ENCODE measurements around the gene ALG12. TPM values are rescaled to one million over a fixed set of nuclear protein-coding genes. Genes with fewer than 3 reads are reported as not detected.

Gene ALG12
- polyA plus RNA-seq, 1 donor from 2014 or later = 14.3 TPM

- no peaks in the 10 kb centered on the region for H3F3A ChIP-seq (ENCODE audit: insufficient read depth, low read length, poor library complexity, severe bottlenecking)
- H3K27ac ChIP-seq (ENCODE audit: low read length) = no peak overlapping the region
- H4K20me1 ChIP-seq (ENCODE audit: insufficient read depth) = no peaks in the 10 kb centered on the region
- no peak overlapping the region for H3K4me2 ChIP-seq (ENCODE audit: low read length)
- no peak overlapping the region for H3K9ac ChIP-seq (ENCODE audit: low read length)
- no peaks in the 10 kb centered on the region for H3K27me3 ChIP-seq (ENCODE audit: insufficient read depth, low read depth, low read length)
- no peak overlapping the region for H2AFZ ChIP-seq (ENCODE audit: low read depth, low read length)
- no peak for TF ChIP-seq REST (IDR thresholded peaks at IDR 0.05; ENCODE audit: borderline replicate concordance)
- no peak for TF ChIP-seq CTCF (IDR thresholded peaks at IDR 0.05; ENCODE audit: poor library complexity, severe bottlenecking)
- no peak for TF ChIP-seq TAF1 (IDR thresholded peaks at IDR 0.05; ENCODE audit: low read depth)
- no peak for TF ChIP-seq EZH2 (IDR thresholded peaks at IDR 0.05; ENCODE audit: borderline replicate concordance, insufficient read depth, low read length, poor library complexity, severe bottlenecking)
- TF ChIP-seq EP300 (conservative IDR thresholded peaks at IDR 0.05; ENCODE audit: poor library complexity, severe bottlenecking) = no peak
- no peak for TF ChIP-seq SMC3 (conservative IDR thresholded peaks at IDR 0.05; ENCODE audit: poor library complexity)
- TF ChIP-seq POLR2AphosphoS5 (IDR thresholded peaks at IDR 0.05) = no peak
- no peaks in the 10 kb centered on the region for H3K79me2 ChIP-seq (replicated peaks; ENCODE audit: insufficient read depth, low read length)
- H3K4me3 ChIP-seq (ENCODE audit: low read length) = no peak overlapping the region
- H3K9me2 ChIP-seq (ENCODE audit: insufficient read depth, low read length) = no peaks in the 10 kb centered on the region
- no peaks in the 10 kb centered on the region for H3K9me3 ChIP-seq (ENCODE audit: low read length)
- H3K36me3 ChIP-seq (ENCODE audit: insufficient read depth, low read length) = peaks cover 4% of the 10 kb centered on the region
Observed at GRCh38 chr22:49906799-49907290, 11.4 kb downstream of the ALG12 start.

DNA sequence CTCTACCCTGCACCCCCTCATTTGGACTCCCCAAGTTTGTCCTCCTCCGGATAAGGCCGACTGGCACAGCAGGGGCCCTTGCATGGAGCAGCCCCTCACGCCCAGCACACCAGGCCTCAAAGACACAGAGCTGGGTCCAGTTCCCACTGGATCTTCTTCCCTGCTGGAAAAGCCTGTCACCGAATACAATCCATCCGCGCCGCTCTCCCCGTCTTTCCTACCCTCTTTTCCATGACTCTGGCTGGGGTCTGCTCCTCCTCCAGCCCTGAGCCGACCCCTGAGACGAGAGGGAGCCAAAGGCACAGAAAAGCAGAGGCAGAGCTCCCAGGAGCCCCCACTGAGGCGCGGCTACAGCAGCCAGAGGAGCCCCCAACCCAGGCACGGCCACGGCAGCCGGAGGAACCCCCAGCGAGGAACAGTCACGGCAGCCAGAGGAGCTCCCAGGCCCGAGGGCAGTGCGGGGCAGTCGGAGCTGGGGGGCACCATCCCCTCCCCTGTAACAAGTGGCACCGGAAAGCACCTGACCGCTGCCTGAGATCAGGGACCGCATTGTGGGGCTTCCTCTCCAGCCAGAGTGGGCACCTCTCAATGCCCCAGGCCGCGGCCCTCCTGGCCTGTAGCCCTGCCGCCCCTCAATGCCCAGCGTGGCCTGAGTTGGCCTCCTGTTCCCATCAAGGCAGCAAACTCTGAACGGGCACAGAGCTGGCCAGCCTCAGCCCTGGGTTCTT, 12.0 kb downstream of the ALG12 start:
- Histone ChIP-seq H3K27ac (ENCODE audit: low read length) (no peak overlapping the region), H3K4me3 (ENCODE audit: low read length) (no peak overlapping the region), H3K9me2 (ENCODE audit: insufficient read depth, low read length) (no peaks in the 10 kb centered on the region), H2AFZ (ENCODE audit: low read depth, low read length) (no peak overlapping the region), H3K9ac (ENCODE audit: low read length) (no peak overlapping the region), H3K27me3 (ENCODE audit: insufficient read depth, low read depth, low read length) (no peaks in the 10 kb centered on the region), H3F3A (ENCODE audit: insufficient read depth, low read length, poor library complexity, severe bottlenecking) (no peaks in the 10 kb centered on the region), H3K4me2 (ENCODE audit: low read length) (no peak overlapping the region), H4K20me1 (ENCODE audit: insufficient read depth) (no peaks in the 10 kb centered on the region), H3K79me2 (replicated peaks; ENCODE audit: insufficient read depth, low read length) (no peaks in the 10 kb centered on the region), H3K9me3 (ENCODE audit: low read length) (no peaks in the 10 kb centered on the region), H3K36me3 (ENCODE audit: insufficient read depth, low read length) (peaks cover 9% of the 10 kb centered on the region)
- no peak for TF ChIP-seq CTCF (IDR thresholded peaks at IDR 0.05; ENCODE audit: poor library complexity, severe bottlenecking)
- TF ChIP-seq TAF1 (IDR thresholded peaks at IDR 0.05; ENCODE audit: low read depth) = no peak
- TF ChIP-seq SMC3 (conservative IDR thresholded peaks at IDR 0.05; ENCODE audit: poor library complexity) = no peak
- no peak for TF ChIP-seq EP300 (conservative IDR thresholded peaks at IDR 0.05; ENCODE audit: poor library complexity, severe bottlenecking)
- no peak for TF ChIP-seq RAD21 (conservative IDR thresholded peaks at IDR 0.05)
- no peak for TF ChIP-seq REST (IDR thresholded peaks at IDR 0.05; ENCODE audit: borderline replicate concordance)
- TF ChIP-seq POLR2AphosphoS5 (IDR thresholded peaks at IDR 0.05) = no peak
- TF ChIP-seq MXI1 (conservative IDR thresholded peaks at IDR 0.05; ENCODE audit: poor library complexity, severe bottlenecking) = no peak
- TF ChIP-seq EZH2 (IDR thresholded peaks at IDR 0.05; ENCODE audit: borderline replicate concordance, insufficient read depth, low read length, poor library complexity, severe bottlenecking) = no peak

Measured in neural cell (in vitro differentiated cells).